CD4-positive, alpha-beta T cell treated with Interleukin-6 at 100 ng/mL for 8 hours (primary cell): ENCODE measurements around the gene RPTOR.
A peak's percentile ranks its signal among the peaks of the same experiment; 100 is the strongest.
"Not testable (repeated sequence)": the region's sequence is repeated elsewhere in the genome, so short reads cannot be mapped to it uniquely, and the experiment has no call there.

ENCODE experiments used
- DNase-seq: peaks from one replicate; pipeline ENCODE4 v3.0.0-alpha.2; 2020; ENCODE audit warnings: mixed read lengths, low spot score

The RPTOR gene

GRCh38 chr17:80544655-80545498, at the start of gene RPTOR:
Gene RPTOR, plus strand, starts transcription at chr17:80544838. Its CDS starts 792 bp downstream, at chr17:80545630.
- peak; percentile 87 for DNase-seq

GRCh38 chr17:80497726-80498241, 46.9 kb upstream of the RPTOR start:
- DNase-seq, result no peak

- no peak for DNase-seq
These were observed 46.3 kb upstream of the RPTOR start for GRCh38 chr17:80498242-80498919.

- DNase-seq, result no peak
These were observed 45.7 kb upstream of the RPTOR start for GRCh38 chr17:80498920-80499410.

GRCh38 chr17:80499560-80499959, 45.1 kb upstream of the RPTOR start:
- no peak for DNase-seq

GRCh38 chr17:80499961-80500665, 44.5 kb upstream of the RPTOR start:
- DNase-seq, result no peak

- no peak for DNase-seq
These were observed 42.7 kb upstream of the RPTOR start for GRCh38 chr17:80501741-80502577.

- DNase-seq, result no peak
These were observed 42.1 kb upstream of the RPTOR start for GRCh38 chr17:80502578-80502877.

- no peak for DNase-seq
These were observed 41.6 kb upstream of the RPTOR start for GRCh38 chr17:80503031-80503430.

- DNase-seq, result no peak
These were observed 40.7 kb upstream of the RPTOR start for GRCh38 chr17:80503921-80504320.

GRCh38 chr17:80504686-80505413, 39.8 kb upstream of the RPTOR start:
- no peak for DNase-seq

- not testable (repeated sequence) for DNase-seq
These were observed 37.5 kb upstream of the RPTOR start for GRCh38 chr17:80507177-80507576.

GRCh38 chr17:80507965-80508364, 36.7 kb upstream of the RPTOR start:
- DNase-seq, result no peak

- no peak for DNase-seq
These were observed 35.3 kb upstream of the RPTOR start for GRCh38 chr17:80509311-80509710.

- no peak for DNase-seq
These were observed 34.5 kb upstream of the RPTOR start for GRCh38 chr17:80510132-80510531.

- no peak for DNase-seq
These were observed 33.9 kb upstream of the RPTOR start for GRCh38 chr17:80510772-80511171.

- no peak for DNase-seq
These were observed 33.1 kb upstream of the RPTOR start for GRCh38 chr17:80511222-80512180.

- no peak for DNase-seq
These were observed 32.4 kb upstream of the RPTOR start for GRCh38 chr17:80512233-80512632.

- DNase-seq, result no peak
These were observed 31.4 kb upstream of the RPTOR start for GRCh38 chr17:80513201-80513600.

GRCh38 chr17:80513892-80514291, 30.7 kb upstream of the RPTOR start:
- no peak for DNase-seq
